Measurements from ENCODE around the gene TEX36.
"Not testable (repeated sequence)": the region's sequence is repeated elsewhere in the genome, so short reads cannot be mapped to it uniquely, and the experiment has no call there.

Gene TEX36

DNA sequence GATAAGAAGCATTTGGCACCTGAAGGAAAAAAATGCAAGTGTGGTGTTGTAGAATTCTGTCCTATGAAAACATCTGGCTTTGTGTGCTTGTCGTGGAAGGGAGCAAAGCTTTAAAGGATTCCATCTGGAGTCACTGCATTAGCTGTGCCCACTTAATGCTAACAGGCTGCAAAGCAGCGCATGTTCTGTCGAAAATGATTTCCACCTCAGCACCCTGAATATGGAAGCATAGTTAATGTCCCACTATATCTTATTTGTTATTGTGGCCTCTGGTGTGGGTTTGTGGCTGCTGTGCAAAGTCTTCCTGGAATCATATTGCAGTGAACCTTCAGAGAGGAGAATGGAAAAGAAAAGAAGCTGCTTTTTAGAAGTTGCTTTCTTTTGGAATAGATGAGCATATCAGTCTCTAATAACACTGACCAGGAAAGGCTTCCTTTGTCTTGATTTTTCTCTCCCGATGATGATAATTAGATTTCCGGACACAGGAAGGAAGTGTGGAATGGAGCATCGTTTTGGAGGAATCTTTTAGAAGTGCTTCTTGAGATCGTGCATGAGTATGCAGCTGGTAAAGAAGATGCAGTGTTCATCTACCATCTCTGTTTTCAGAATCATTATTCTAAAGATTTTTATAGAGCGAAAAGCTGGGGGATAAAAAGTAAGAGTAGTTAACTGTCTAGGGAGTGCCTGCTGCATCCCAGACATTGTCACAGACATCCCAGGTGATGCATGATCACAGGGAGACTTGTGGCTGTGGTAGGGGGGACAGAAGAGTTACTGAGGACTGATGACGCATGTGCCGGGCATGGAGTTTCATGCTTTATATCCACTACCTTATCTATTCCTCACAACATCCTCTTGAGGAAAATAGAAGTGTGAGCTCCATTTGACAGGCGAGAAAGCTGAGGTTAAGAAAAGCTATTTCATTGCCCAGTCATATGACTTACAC is 54.6 kb downstream of the TEX36 start:
- no peak for DNase-seq

DNA sequence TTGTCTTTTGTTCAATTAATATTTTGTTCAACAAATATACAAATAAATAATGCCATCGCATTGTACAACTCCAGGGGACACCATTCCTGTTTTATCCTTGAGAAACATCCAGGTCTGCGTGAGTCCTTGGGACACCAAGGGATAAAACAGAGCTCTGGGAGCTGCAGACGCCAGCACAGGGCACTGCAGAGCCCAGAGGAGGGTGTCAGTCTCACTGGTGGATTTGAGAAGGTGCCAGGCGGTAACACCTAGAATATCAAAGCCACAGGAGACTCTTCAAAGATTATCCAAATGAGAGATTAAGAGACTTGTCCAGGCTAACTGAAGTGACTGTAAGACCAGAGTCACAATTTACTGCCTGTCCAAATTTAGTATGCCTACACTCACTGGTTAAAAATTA is 55.3 kb downstream of the TEX36 start:
- no peak for DNase-seq

DNA sequence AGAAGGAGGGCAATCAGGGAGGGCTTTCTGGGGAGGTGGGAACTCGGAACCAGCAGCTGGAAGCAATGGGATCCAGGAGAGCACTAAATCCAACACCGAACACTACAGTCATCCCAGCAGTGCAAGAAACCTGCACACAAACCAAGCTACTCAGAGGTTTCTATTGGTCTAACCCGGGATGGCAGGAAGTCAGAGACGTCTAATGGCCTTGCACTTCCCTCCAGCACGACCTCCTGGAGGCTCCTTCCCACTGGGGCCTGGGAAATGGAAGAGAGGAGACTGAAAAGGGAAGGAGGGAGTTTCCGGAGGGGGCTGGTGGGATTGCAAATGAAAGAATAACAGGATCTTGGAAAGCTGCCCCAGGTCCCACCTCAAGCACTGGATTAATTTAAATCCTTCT is 56.3 kb downstream of the TEX36 start:
- DNase-seq, result no peak

DNA sequence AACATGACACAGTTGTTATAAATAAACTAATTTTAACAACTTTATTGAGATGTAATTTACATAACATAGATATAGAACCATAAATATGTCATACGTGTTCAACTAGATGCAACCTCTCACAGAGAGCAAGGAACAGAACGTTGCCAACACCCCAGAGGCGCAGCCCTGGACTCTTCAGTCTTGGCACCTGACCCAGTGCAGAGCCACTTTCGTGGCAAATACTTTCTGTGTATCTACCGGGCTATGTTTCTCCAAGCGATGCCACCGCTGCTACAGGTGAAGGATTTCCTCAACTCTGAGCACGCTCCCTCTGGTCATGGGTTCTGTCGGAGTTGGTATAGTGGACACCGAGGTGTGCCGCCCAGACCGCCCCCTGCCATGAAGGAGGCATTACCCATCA is 57.4 kb downstream of the TEX36 start:
- DNase-seq, result no peak

DNA sequence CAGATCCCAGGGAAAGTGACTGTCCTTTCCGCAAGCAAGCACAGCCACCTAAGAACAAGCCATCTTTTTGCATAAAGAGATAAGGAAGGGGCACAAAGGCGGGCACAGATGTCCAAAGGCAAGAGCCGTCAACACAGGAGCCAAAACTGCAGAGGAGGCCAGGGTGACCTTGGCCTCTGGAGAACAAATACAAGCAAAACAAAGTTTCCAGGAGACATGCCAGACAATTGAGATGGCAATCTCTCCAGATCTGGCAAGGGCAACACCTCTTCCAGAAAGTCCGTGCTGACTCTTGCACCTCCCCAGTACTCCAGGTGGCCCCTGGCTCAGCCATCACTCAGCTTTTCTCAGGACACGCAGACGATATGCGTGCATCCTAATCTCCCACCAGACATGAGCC is 58.2 kb downstream of the TEX36 start:
- DNase-seq, result no peak

DNA sequence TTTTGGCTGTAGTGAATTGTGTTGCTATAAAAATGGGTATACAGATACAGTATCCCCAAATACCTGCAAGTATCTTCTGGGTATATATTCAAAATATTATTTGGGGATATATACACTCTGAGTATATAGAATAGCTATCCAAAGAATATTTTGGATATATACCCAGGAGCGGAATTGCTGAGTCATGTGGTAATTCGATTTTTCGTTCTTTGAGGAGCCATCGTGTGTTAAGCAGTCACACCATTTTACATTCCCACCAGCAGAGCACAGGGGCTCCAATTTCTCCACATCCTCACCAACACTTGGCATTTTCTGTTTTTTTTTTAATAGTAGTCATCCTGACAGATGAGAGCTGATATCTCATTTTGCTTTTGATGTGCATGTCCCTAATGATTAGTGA is 61.9 kb downstream of the TEX36 start:
- DNase-seq, result no peak

DNA sequence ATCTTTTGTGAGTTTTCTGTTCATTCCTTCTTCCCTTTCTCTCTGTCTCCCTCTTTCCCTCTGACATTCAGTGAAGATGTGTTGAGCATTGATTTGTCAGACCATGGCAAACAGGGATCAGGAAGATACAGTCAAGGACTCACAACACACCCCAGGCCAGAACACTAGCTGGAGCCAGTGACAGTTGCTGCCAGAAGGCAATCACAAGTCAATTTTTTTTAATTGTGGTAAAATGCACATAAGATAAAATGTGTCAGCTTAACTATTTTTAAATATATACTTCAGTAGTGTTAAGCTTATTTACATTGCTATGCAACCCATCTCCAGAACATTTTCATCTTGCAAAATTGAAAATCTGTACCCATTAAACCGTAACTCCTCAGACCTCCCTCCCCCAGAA is 62.6 kb downstream of the TEX36 start:
- DNase-seq, result no peak

DNA sequence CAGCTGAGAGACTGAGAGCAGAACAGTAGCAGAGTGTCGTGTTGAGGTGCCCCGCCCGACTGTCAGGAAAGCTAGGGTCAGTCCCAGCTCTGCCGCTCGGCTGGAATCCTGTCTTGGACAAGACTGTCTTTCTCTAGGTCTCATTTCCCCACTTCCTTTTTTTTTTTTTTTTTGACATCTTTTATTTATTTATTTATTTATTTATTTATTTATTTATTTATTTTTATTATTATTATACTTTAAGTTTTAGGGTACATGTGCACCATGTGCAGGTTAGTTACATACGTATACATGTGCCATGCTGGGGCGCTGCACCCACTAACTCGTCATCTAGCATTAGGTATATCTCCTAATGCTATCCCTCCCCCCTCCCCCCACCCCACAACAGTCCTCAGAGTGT is 69.9 kb downstream of the TEX36 start:
- DNase-seq, result not testable (repeated sequence)

DNA sequence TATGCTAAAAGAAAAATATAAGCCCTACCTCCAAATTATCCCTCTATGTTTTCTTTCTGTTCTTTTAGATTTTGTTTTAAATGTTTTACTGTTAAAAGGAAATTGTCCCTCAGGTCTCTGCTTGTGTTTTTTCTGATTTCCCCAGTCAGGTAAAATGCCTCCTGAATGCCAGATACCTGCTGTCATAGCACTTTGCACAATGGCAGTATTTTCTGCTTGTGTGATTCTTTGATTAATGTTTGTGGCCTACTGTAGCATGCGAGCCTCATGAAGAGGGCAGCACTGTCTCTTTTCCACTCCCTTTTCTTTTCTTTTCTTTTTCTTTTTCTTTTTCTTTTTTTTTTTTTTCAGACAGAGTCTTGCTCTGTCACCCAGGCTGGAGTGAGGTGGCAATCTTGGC is 71.2 kb downstream of the TEX36 start:
- DNase-seq, result no peak

DNA sequence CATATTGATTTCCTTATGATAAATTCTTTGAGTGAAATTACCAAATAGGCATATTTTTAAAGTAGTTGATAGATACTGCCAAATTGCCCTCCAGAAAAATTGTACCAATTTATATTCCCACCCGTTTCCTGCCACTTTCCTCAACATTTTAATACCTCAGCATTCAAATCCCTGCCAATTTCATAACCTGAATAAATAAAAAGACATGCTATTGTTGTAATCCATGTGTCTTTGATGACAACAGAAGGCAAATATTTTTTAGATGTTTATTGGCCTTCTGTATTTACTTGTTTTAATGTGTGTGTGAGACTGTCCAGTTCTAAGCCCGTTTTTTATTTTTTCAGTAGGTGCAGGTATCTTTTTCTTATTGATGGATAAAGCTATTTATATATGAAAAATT is 71.7 kb downstream of the TEX36 start:
- DNase-seq, result no peak

DNA sequence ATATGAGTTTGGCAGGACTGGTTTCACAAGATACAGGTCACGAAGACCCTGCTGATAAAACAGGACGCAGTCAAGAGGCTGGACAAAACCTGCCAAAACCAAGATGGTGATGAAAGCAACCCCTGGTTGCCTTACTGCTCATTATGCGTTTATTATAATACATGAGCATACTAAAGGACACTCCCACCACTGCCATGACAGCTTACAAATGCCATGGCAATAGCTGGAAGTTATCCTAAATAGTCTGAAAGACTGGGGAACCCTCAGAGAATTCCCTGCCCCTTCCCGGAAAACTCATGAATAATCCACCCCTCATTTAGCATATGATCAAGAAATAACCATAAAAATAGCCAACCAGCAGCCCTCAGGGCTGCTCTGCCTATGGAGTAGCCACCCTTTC is 73.1 kb downstream of the TEX36 start:
- no peak for DNase-seq

DNA sequence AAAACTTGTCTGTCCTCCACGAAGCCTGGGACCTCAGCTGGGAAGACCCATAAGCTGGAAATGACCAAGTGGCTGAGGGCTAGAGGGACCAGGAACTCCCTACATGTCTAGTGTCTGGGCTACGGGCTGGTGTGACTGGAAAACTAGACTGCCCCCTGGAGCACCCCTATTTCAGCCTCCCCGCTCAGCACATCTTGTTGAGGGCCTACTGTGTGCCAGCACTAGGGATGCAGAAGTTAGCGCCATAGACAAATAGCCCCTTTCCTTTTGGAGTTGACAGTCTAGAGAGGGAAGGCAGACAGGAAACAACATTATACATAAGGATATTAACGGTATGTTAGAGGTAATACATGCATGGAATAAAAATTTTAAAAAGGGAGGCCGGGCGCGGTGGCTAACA is 74.5 kb downstream of the TEX36 start:
- no peak for DNase-seq

DNA sequence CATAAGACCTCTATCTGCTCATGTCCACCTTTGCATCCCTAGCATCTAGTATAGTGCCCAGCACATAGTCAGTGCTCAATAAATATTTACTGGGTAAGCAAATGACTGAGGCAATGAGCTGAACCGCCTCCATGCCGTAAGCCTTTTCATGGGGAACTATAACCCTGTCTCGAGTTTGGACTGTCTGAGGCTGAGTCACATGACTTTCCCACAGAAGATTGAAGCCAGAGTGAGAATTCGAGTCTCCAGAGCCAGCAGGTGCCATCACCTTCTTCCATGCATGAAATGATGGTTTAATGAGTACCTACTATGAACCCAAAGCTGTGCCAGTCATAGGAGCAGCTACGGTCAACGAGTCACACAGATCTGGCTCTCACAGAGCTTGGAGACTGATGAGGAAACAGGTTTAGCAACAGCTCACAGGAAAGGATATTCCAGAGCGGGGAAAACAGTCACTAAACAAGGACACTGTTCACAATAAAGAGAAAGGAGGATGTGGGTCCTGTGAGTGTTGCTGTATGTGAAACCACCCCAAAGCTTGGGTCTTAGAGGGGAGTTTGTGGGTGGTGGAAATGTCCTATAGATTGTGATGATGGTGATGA is 75.2 kb downstream of the TEX36 start:
- DNase-seq, result no peak

DNA sequence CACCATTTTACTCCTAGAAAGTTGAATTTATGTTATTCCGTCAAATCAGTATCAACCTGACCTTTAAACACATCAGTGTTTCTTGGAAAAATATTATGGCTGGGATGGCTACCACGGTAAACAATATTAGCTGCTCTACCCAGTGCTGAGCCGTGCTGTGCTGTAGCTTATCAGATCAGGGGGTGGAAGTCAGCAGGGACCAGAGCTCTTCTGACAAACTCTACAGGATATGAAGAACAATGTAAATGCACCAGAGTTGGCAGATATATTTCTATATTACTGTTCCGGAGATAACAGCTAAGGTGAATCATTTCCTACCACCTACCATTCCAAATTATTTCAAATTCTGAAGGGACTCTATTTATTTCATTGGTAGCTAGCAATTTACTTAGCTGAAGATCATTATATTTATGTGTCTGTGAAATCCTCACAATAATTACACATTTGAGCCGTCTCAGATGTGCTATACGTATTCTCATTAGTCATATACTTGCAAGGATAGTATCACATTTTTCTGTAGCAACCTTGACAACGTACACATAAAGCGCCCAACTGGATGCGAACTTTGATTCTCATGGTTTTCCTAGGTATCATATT is 76.5 kb downstream of the TEX36 start:
- no peak for DNase-seq
